Measurements from ENCODE around the gene LY6G6D.
"Not testable (repeated sequence)": the region's sequence is repeated elsewhere in the genome, so short reads cannot be mapped to it uniquely, and the experiment has no call there.

The LY6G6D gene

GRCh38 chr6:31702819-31703716 lies 12.1 kb upstream of the LY6G6D start, which contains the start of gene ABHD16A:
Gene ABHD16A, minus strand, starts transcription at chr6:31703324. Its CDS starts 43 bp downstream, at chr6:31703281.
- peak within 1 kb of the TSS; percentile 86 to 93 for H3K4me3 ChIP-seq (replicated peaks in 1 of 2; ENCODE audit: low read depth in 2 of 2, low read length in 2 of 2)
- peak; percentile 99 for DNase-seq (ENCODE audit: low read depth in 2 of 2)
- TF ChIP-seq CTCF (IDR thresholded peaks at IDR 0.05; ENCODE audit: low read depth, low read length) = no peak

- H3K4me3 ChIP-seq (replicated peaks in 1 of 2; ENCODE audit: low read depth in 2 of 2, low read length in 2 of 2) = no peak overlapping the region
- no peak for TF ChIP-seq CTCF (IDR thresholded peaks at IDR 0.05; ENCODE audit: low read depth, low read length)
- DNase-seq (ENCODE audit: low read depth in 2 of 2) = no peak
These were observed 9.2 kb upstream of the LY6G6D start for GRCh38 chr6:31705931-31706330.

GRCh38 chr6:31706599-31706998 lies 8.5 kb upstream of the LY6G6D start, which contains the start of gene LY6G6F:
Gene LY6G6F, plus strand, starts transcription at chr6:31706866. Its CDS starts 41 bp downstream, at chr6:31706907.
- no peak within 1 kb of the TSS for H3K4me3 ChIP-seq (replicated peaks in 1 of 2; ENCODE audit: low read depth in 2 of 2, low read length in 2 of 2)

GRCh38 chr6:31707701-31708100 lies 7.4 kb upstream of the LY6G6D start:
- H3K4me3 ChIP-seq (replicated peaks in 1 of 2; ENCODE audit: low read depth in 2 of 2, low read length in 2 of 2) = no peak overlapping the region
- TF ChIP-seq CTCF (IDR thresholded peaks at IDR 0.05; ENCODE audit: low read depth, low read length) = no peak
- no peak for DNase-seq (ENCODE audit: low read depth in 2 of 2)

More at GRCh38 chr6:31706599-31706998, 8.5 kb upstream of the LY6G6D start, which contains the start of gene LY6G6F:
- peak in 1 of 2 donors; percentile 69 for DNase-seq (ENCODE audit: low read depth in 2 of 2)
- no peak for TF ChIP-seq CTCF (IDR thresholded peaks at IDR 0.05; ENCODE audit: low read depth, low read length)

- TF ChIP-seq CTCF (IDR thresholded peaks at IDR 0.05; ENCODE audit: low read depth, low read length) = no peak
- H3K4me3 ChIP-seq (replicated peaks in 1 of 2; ENCODE audit: low read depth in 2 of 2, low read length in 2 of 2) = no peak overlapping the region
- DNase-seq (ENCODE audit: low read depth in 2 of 2) = no peak
These were observed 6.9 kb upstream of the LY6G6D start for GRCh38 chr6:31708224-31708623.

- DNase-seq (ENCODE audit: low read depth in 2 of 2); H3K4me3 ChIP-seq (replicated peaks in 1 of 2; ENCODE audit: low read depth in 2 of 2, low read length in 2 of 2): not testable (repeated sequence)
These were observed 6.0 kb upstream of the LY6G6D start for GRCh38 chr6:31709157-31709556.

GRCh38 chr6:31710523-31711219 lies 4.5 kb upstream of the LY6G6D start:
- DNase-seq (ENCODE audit: low read depth in 2 of 2) = no peak
- TF ChIP-seq CTCF (IDR thresholded peaks at IDR 0.05; ENCODE audit: low read depth, low read length) = no peak
- no peak overlapping the region for H3K4me3 ChIP-seq (replicated peaks in 1 of 2; ENCODE audit: low read depth in 2 of 2, low read length in 2 of 2)

Data from cardiac fibroblast (primary cell).